AML-193 (cell line): ENCODE data around the gene INPP4B.

Source experiments
- DNase-seq, 2 experiments: peaks; one replicate each; lab custom pipeline; 2025; lab: John Stamatoyannopoulos, UW

INPP4B gene

DNA sequence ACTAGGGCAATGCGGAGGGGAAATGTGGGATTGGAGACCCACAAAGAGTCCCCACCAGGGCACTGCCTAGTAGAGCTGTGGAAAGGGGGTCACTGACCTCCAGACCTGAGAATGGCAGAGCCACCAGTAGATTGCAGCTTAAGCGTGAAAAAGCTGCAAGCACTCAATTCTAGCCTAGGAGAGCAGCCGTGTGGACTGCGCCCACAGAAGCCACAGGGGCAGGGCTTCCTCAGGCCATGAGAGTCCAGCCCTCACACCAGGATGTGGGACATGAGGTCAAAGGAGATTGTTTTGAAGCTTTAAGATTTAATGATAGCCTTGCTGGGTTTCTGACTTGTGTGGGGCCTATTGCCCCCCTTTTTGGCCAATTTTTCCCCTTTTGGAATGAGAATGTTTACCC, 379.0 kb downstream of the INPP4B start:
- DNase-seq: no peak

- no peak for DNase-seq
Measured at GRCh38 chr4:142465526-142465925, 380.6 kb downstream of the INPP4B start.

DNA sequence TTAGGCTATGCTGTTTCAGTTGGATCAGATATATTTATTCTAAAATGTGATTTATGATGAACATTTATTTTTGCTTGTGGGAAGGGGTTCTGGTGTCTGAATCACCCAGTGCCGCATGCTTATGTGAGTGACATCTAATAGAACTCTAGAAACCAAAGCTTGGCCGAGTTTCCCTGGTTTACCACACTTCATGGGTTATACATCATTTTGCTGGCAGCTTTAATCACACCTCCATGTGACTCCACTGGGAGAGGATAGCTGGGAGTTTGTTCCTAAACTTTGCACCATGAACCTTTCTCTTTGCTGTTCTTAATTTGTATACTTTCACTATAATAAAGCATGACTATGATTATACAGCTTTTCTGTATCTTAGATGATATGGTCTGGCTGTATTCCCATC, 382.9 kb downstream of the INPP4B start:
- no peak for DNase-seq

DNA sequence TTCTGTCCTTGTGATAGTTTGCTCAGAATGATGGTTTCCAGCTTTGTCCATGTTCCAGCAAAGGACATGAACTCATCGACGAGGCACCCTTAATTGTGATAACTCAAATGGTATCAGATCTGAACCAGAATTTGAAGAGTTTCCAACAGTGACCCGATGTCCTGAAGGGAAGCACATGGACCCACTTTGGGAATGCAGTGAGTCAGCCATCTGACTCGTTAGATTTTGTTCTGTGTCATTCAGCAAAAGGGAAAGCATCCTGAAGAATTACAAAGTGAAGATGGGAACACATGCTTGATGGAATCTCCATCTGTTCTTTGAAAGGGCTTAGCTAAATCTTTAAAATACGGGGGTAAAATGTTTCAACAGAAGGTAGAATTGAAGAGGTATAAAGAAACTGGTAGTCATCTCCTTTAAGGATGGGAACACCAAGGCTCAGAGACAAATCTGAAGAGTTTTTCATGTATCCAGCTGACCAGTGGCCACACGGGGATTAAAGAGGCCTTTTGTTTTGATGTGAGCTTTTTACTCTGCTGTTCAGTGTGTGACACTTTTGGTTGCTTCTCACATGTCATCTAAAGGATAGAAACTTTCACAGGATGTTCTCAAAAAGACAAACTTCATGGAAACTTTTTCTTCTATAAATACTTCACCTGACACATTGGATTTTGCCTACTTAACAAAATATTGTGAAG, 393.8 kb downstream of the INPP4B start:
- DNase-seq: no peak

- no peak for DNase-seq
Measured at GRCh38 chr4:142449771-142450373, 396.2 kb downstream of the INPP4B start.

DNA sequence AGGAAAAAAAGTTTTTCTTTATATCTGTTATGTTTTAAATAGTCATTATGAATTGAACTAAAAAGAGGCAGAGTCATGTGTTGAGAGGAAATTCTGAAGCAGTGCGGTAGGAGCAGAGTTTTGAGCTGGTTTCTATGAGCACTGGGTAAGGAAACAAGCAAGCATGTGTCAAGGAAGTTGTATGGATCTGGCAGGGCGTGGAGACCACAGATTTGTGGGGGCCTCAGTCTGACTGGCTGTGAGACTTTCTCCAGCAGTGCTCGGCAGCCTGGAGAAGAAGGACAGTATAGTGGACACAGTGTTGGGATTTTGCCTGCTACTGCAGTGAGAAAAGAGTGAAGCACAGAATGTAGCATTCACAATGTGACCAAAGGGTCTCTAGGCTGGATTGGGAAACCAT, 399.1 kb downstream of the INPP4B start:
- DNase-seq: no peak

GRCh38 chr4:142443469-142443868, 402.6 kb downstream of the INPP4B start:
- no peak for DNase-seq

- no peak for DNase-seq
Measured at GRCh38 chr4:142440093-142440492, 406.0 kb downstream of the INPP4B start.

GRCh38 chr4:142435599-142436235, 410.4 kb downstream of the INPP4B start:
- no peak for DNase-seq

DNA sequence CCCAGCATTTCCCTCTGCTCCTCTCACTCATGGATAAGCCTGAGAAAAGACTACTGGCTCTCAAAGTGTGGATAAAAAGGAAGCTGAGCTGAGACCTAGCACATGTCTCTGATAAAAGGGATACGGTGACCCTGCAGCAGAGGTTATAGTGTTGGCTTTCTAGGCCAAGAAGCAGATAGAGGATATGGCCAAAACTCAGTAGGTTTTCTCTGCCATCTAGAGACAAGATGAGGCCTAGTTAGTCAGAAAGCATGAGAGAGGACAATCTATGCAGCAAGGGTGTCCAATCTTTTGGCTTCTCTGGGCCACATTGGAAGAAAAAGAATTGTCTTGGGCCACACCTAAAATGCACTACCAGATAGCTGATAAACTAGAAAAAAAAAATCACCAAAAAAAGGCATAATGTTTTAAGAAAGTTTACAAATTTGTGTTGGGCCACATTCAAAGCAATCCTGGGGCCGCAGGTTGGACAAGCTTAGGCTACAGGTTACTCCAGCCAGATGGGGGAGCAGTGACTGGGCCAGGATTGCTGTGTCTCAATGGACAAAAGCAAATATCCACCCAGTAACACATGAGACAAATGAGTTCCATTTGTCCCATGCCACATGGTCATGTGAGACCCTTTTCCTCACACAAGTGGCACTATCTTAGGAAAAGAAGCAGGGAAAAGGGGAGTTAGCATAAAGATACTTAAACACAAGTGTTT, 411.4 kb downstream of the INPP4B start:
- DNase-seq: no peak

GRCh38 chr4:142428715-142429114, 417.4 kb downstream of the INPP4B start:
- DNase-seq: no peak

GRCh38 chr4:142427456-142427855, 418.6 kb downstream of the INPP4B start:
- no peak for DNase-seq

GRCh38 chr4:142423861-142424260, 422.2 kb downstream of the INPP4B start:
- no peak for DNase-seq

DNA sequence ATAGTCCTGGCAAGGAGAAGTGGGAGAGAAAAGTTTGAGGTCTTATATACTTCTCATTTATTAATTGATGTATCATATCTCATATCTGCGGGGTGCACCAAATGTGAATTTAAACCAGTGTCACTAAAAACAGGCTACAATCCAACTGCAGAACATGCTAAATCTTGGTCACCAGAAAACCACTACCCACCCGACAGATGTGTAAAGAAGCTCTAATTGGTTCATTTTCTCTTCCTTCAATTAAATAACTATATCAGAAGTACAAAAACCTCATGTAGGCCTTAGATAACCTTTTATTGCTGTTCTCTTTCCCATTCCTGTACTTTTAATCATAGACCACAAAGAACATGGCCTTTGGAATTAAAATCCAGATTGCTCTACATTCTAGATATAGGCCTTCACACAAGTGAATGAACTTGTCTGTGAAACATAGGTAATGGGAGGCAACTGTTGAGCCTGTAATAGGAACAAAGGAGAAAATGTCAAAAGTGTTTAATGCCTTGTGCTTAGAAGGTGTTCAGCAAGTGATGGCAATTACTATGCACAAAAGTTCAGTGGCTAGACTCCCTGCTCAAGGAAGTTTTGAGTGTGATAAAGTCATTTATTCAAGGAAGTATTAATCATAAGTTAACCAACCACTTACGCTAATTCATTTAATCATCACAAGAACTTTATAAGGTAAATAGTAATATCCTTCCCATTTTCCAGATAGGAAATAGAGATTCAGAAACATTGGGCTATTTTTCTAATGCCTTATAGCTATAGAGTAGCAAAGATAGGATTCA, 425.6 kb downstream of the INPP4B start:
- DNase-seq: no peak

DNA sequence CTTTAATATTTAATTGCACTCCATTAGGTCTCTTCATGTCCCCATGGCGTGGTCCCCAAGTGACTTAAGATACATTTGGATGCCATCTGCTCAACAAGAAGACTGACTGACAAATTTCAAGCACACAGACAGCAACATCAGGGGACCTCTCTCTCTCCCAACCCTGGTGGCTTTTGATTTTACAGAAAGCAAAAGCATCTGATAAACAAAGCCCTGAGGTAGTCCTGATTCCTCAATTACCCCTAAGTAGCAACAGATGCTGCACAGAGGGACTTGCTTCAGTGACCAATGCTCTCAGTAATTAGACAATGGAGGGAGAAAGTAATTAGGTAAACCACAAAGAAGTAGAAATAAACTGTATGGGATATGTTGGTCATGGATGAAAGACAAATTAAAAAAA, 426.4 kb downstream of the INPP4B start:
- DNase-seq: no peak

DNA sequence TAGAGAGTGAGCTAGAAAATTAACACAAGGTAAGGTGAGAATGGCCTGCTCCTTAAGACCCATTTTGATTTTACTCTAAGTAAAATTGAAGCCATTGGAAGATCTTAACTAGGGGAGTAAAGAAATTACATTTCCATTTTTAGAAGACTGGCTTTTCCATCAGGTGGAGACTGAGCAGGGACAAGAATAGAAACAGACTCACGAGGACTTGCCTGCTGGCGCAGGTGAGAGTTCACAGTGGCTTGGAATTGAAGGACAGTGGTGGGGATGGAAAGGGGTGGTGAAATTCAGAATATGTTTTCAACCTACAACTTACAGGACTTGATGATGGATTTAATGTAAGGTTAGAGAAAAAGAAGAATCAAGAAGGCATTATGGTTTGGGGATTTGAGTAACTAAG, 427.4 kb downstream of the INPP4B start:
- DNase-seq: no peak

GRCh38 chr4:142416711-142417275, 429.3 kb downstream of the INPP4B start:
- no peak for DNase-seq

DNA sequence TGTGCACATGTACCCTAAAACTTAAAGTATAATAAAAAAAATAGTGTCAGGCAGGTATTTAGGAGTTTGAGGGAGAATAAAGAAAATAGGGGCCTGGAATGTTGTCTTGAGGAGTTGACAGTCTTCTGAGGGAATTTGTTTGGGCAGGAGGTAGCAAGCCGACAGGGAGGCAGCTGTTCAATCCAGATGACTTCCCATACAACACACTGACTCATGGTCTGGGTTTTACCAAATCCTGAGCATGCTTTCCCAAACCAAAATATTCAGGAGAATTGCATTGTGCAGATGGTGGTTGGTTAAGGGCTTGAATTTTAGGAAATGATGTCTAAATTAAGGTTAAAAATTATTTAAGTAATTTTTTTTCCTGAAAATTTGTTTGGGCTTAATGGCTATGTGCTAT, 430.0 kb downstream of the INPP4B start:
- DNase-seq: no peak

GRCh38 chr4:142414366-142414990, 431.6 kb downstream of the INPP4B start:
- no peak for DNase-seq

DNA sequence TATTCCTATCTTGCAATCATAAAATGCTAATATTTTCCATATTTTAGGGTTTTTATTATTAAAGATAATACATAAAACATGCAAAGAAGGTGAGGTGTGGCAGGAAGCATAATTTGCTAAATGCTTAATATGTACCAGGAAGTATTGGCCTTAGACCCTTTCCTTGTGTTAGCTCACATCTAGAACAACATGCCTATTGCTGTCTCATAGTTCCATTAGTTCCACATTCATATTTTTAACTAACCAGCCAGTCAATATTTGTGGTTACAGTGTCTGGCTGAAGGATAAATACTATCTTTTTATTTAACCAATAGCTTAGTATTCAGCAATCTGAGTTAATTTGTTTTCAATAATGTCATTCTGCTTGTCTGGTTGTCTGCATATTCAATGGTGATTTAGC, 432.6 kb downstream of the INPP4B start:
- no peak for DNase-seq

DNA sequence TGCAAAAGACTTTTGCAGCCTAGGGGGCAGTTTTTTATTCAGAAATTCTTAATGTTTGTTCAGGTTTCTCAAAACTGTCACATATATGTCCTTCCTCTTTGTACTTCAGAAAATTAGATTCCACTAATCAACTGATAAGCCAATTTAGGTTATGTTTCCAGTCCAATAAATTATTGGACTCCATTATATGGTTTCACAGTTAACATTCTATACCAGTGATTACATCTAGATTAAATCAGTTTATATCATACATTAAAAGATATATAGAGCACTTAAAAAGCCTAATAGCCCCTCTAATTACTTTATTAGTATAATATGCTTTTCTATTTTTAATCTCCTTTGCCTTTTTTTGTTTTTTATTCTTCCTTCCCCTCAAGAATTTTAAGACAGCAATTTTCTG, 434.1 kb downstream of the INPP4B start:
- no peak for DNase-seq
